Gastroesophageal sphincter (tissue), 4 donors: ENCODE measurements around the gene TMSB4X. TPM values are rescaled to one million over a fixed set of nuclear protein-coding genes. Genes with fewer than 3 reads are reported as not detected.
A peak's percentile ranks its signal among the peaks of the same experiment; 100 is the strongest.

Experiments used
- ATAC-seq: fragments of 150-250 bp; one replicate; pipeline ENCODE4 v1.9.1; 2016; ENCODE audit warnings: mild to moderate bottlenecking, moderate library complexity
- H3K27ac ChIP-seq, 4 donors: fragments of 200-600 bp; sonication (generic) in 3 of 4; 1 replicate in 3 of 4; 2 replicates in 1 of 4; pipeline ENCODE4 v1.5.1; 2016 to 2019
- H3K27me3 ChIP-seq: fragments of 200-600 bp; sonication (generic); one replicate; pipeline ENCODE4 v1.5.1; 2019
- H3K36me3 ChIP-seq, 2 donors: fragments of 200-600 bp; sonication (generic); one replicate each; pipeline ENCODE4 v1.5.1; 2019; ENCODE audit warnings: control low read depth in 1 of 2
- H3K4me1 ChIP-seq, 3 donors: fragments of 200-600 bp; sonication (generic); 1 replicate in 2 of 3; 2 replicates in 1 of 3; pipeline ENCODE4 v1.5.1; 2016 to 2019; ENCODE audit warnings: control low read depth in 2 of 3
- H3K4me3 ChIP-seq, 2 donors: fragments of 200-600 bp; sonication (generic); one replicate each; pipeline ENCODE4 v1.5.1; 2019; ENCODE audit warnings: mild to moderate bottlenecking in 1 of 2, moderate library complexity in 1 of 2
- H3K9me3 ChIP-seq, 3 donors: fragments of 200-600 bp; sonication (generic); one replicate each; pipeline ENCODE4 v1.5.1; 2017 to 2019; ENCODE audit warnings: control low read depth in 2 of 3
- CTCF ChIP-seq, 4 experiments: fragments of 200-600 bp in 2 of 4; fragments of 450-650 bp in 2 of 4; sonication (generic) in 1 of 4; IDR thresholded peaks; one replicate each; pipeline ENCODE4 v1.5.1; 2017 to 2019; ENCODE audit warnings: antibody characterized with exemption in 4 of 4, mild to moderate bottlenecking in 2 of 4, moderate library complexity in 2 of 4
- EP300 ChIP-seq: sonication (generic); formaldehyde crosslinking; IDR thresholded peaks from one replicate; pipeline ENCODE4 v1.6.1; 2017; ENCODE audit warnings: antibody characterized with exemption, mild to moderate bottlenecking
- POLR2A ChIP-seq, 2 donors: fragments of 450-650 bp; IDR thresholded peaks; one replicate each; pipeline ENCODE4 v1.6.1; 2017; ENCODE audit warnings: antibody characterized with exemption in 2 of 2, mild to moderate bottlenecking in 2 of 2, moderate library complexity in 1 of 2
- POLR2AphosphoS5 ChIP-seq: sonication (generic); formaldehyde crosslinking; IDR thresholded peaks from one replicate; pipeline ENCODE4 v1.6.1; 2017; ENCODE audit warnings: antibody characterized with exemption
- WGBS, 2 donors: methylation state at CpG; one replicate each; pipeline ENCODE4 v1.1.5; 2018; ENCODE audit warnings: low coverage in 1 of 2; 5-methylcytosine and 5-hydroxymethylcytosine counted together
- total RNA-seq, 4 donors: library from RNA; depleted of rRNA; stranded (reverse); fragments of >200 nt; gene quantifications; one replicate each; pipeline ENCODE4 v1.1.0, GENCODE V29; 2016

TMSB4X gene
- total RNA-seq, 4 donors from 2014 or later: 2,260 to 4,561 (median 3,693) TPM

- peak overlapping the region in 2 of 4 donors; percentile 43 to 50 for H3K27ac ChIP-seq
- H3K4me1 ChIP-seq: peaks cover 2 to 30% (median 5%) of the 10 kb centered on the region in 3 donors
- 12 to 28% methylated on average over 6 to 8 of the region's 9 CpGs for WGBS, 2 donors
- no peak for ATAC-seq
- no peak for TF ChIP-seq EP300
- TF ChIP-seq CTCF (IDR thresholded peaks at IDR 0.05): no peak
- no peak for TF ChIP-seq POLR2A (IDR thresholded peaks at IDR 0.05)
- TF ChIP-seq POLR2AphosphoS5: no peak
- no peaks in the 10 kb centered on the region for H3K36me3 ChIP-seq
- no peaks in the 10 kb centered on the region for H3K27me3 ChIP-seq
- H3K4me3 ChIP-seq: no peak overlapping the region
- no peaks in the 10 kb centered on the region for H3K9me3 ChIP-seq
Observed at GRCh38 chrX:13005661-13006473, 31.0 kb downstream of the TMSB4X start.

- 85% methylated on average over 2 of the region's 2 CpGs; no CpG with 5 or more reads in 1 of the 2 donors for WGBS, 2 donors
- peak; percentile 55 for ATAC-seq
- Histone ChIP-seq H3K9me3 (no peaks in the 10 kb centered on the region), H3K27me3 (no peaks in the 10 kb centered on the region), H3K4me3 (no peak overlapping the region), H3K36me3 (no peaks in the 10 kb centered on the region), H3K4me1 (peaks cover 2 to 30% (median 5%) of the 10 kb centered on the region in 3 donors), H3K27ac (peak overlapping the region in 3 of 4 donors; percentile 11 to 54 (median 50))
- TF ChIP-seq POLR2A (IDR thresholded peaks at IDR 0.05): no peak
- no peak for TF ChIP-seq CTCF (IDR thresholded peaks at IDR 0.05)
- no peak for TF ChIP-seq EP300
- no peak for TF ChIP-seq POLR2AphosphoS5
Observed at GRCh38 chrX:13007519-13008188, 32.7 kb downstream of the TMSB4X start.

- H3K27me3 ChIP-seq: no peaks in the 10 kb centered on the region
- no peak overlapping the region for H3K4me3 ChIP-seq
- ATAC-seq: peak; percentile 22
- no peaks in the 10 kb centered on the region for H3K9me3 ChIP-seq
- H3K4me1 ChIP-seq: peaks cover 2 to 30% (median 5%) of the 10 kb centered on the region in 3 donors
- 20 to 31% methylated on average over 1 to 2 of the region's 2 CpGs for WGBS, 2 donors
- TF ChIP-seq POLR2A (IDR thresholded peaks at IDR 0.05) (no peak), POLR2AphosphoS5 (no peak), EP300 (no peak), CTCF (IDR thresholded peaks at IDR 0.05) (no peak)
- H3K27ac ChIP-seq: peak overlapping the region in 3 of 4 donors; percentile 11 to 54 (median 50)
- no peaks in the 10 kb centered on the region for H3K36me3 ChIP-seq
Observed at GRCh38 chrX:13008189-13008533, 33.3 kb downstream of the TMSB4X start.

- TF ChIP-seq POLR2A (IDR thresholded peaks at IDR 0.05): no peak
- TF ChIP-seq CTCF (IDR thresholded peaks at IDR 0.05): no peak
- no peak for TF ChIP-seq POLR2AphosphoS5
- no peak for TF ChIP-seq EP300
- H3K4me3 ChIP-seq: no peak overlapping the region
- no peaks in the 10 kb centered on the region for H3K27me3 ChIP-seq
- H3K4me1 ChIP-seq: peaks cover 2 to 30% (median 5%) of the 10 kb centered on the region in 3 donors
- no peak for ATAC-seq
- H3K36me3 ChIP-seq: no peaks in the 10 kb centered on the region
- no peaks in the 10 kb centered on the region for H3K9me3 ChIP-seq
- peak overlapping the region in 3 of 4 donors; percentile 11 to 54 (median 50) for H3K27ac ChIP-seq
- WGBS, 2 donors: 93 to 100% methylated on average over 1 to 2 of the region's 3 CpGs
Observed at GRCh38 chrX:13008851-13009250, 33.9 kb downstream of the TMSB4X start.
